IMR-90 (cell line): ENCODE results near the gene B3GAT3. TPM values are rescaled to one million over a fixed set of nuclear protein-coding genes. Genes with fewer than 3 reads are reported as not detected.

Experiments used
- ATAC-seq: fragments of 200-7000 bp; cut with Tn5 transposase; 2 replicates; pipeline ENCODE4 v1.9.1; 2020; ENCODE audit warnings: low read depth, mild to moderate bottlenecking, moderate library complexity
- BruUV-seq: library from RNA; stranded (reverse); fragments of 400-500 nt; replicated peaks from 2 replicates; lab custom pipeline; 2021; lab: Mats Ljungman, UMichigan
- CTCF ChIA-PET: fragments of 300-600 bp; formaldehyde crosslinking; extraction: SDS; loops from one replicate; lab custom pipeline; 2021; ENCODE audit warnings: antibody characterized with exemption; lab: Yijun Ruan, JAX
- POLR2A ChIA-PET: fragments of 300-600 bp; sonication (Branson Sonifier 250); formaldehyde crosslinking; loops from one replicate; lab custom pipeline; 2022; ENCODE audit warnings: antibody characterized with exemption; ENCODE audit not compliant: unreplicated experiment; lab: Charles Lee
- DNase-seq: peaks from one replicate; pipeline ENCODE4 v3.0.0; 2013
- H2AFZ ChIP-seq: replicated peaks from 2 replicates; pipeline ENCODE3; 2013; ENCODE audit warnings: low read length, mild to moderate bottlenecking; ENCODE audit not compliant: poor library complexity
- H2AK5ac ChIP-seq: 2 replicates; pipeline ENCODE4 v1.6.1; 2013; ENCODE audit warnings: low read depth, low read length, inconsistent platforms
- H2AK9ac ChIP-seq: replicated peaks from 2 replicates; pipeline ENCODE3; 2013; ENCODE audit warnings: mild to moderate bottlenecking, low read depth, low read length, moderate library complexity; ENCODE audit not compliant: poor library complexity
- H2BK120ac ChIP-seq: 2 replicates; pipeline ENCODE4 v1.6.1; 2013; ENCODE audit warnings: low read depth, low read length, inconsistent platforms
- H2BK15ac ChIP-seq: 3 replicates; pipeline ENCODE4 v1.6.1; 2013; ENCODE audit warnings: low read depth, low read length, inconsistent platforms
- H2BK20ac ChIP-seq: 2 replicates; pipeline ENCODE4 v1.6.1; 2013; ENCODE audit warnings: low read depth, mild to moderate bottlenecking, inconsistent platforms, low read length, moderate library complexity
- H2BK5ac ChIP-seq: 2 replicates; pipeline ENCODE4 v1.6.1; 2013; ENCODE audit warnings: mild to moderate bottlenecking, low read depth, low read length, inconsistent platforms; ENCODE audit not compliant: poor library complexity, severe bottlenecking
- H3K14ac ChIP-seq: replicated peaks from 2 replicates; pipeline ENCODE4 v1.6.1; 2013; ENCODE audit warnings: low read depth, low read length, inconsistent platforms
- H3K18ac ChIP-seq: 2 replicates; pipeline ENCODE4 v1.6.1; 2013; ENCODE audit warnings: low read depth, low read length, control low read depth
- H3K23ac ChIP-seq: 2 replicates; pipeline ENCODE4 v1.6.1; 2013; ENCODE audit warnings: low read depth, low read length, inconsistent platforms
- H3K27ac ChIP-seq: 2 replicates; pipeline ENCODE4 v1.5.1; 2013; ENCODE audit warnings: mild to moderate bottlenecking, control low read depth, low read length; ENCODE audit not compliant: insufficient read depth
- H3K27me3 ChIP-seq: 2 replicates; pipeline ENCODE4 v1.6.1; 2013; ENCODE audit warnings: low read length; ENCODE audit not compliant: control insufficient read depth, insufficient read depth
- H3K36me3 ChIP-seq: 2 replicates; pipeline ENCODE4 v1.6.1; 2013; ENCODE audit warnings: low read length, mixed read lengths; ENCODE audit not compliant: control insufficient read depth, insufficient read depth
- H3K4ac ChIP-seq: 2 replicates; pipeline ENCODE4 v1.6.1; 2013; ENCODE audit warnings: low read depth, low read length, inconsistent platforms
- H3K4me1 ChIP-seq: 2 replicates; pipeline ENCODE4 v1.6.1; 2013; ENCODE audit warnings: low read length, mixed read lengths; ENCODE audit not compliant: control insufficient read depth, insufficient read depth
- H3K4me2 ChIP-seq: 2 replicates; pipeline ENCODE4 v1.6.1; 2013; ENCODE audit warnings: low read depth, mild to moderate bottlenecking, control low read depth, low read length, moderate library complexity
- H3K4me3 ChIP-seq: 2 replicates; pipeline ENCODE4 v1.5.1; 2013; ENCODE audit warnings: low read depth, mild to moderate bottlenecking, control low read depth, low read length, moderate library complexity; ENCODE audit not compliant: insufficient read depth
- H3K56ac ChIP-seq: 2 replicates; pipeline ENCODE4 v1.6.1; 2013; ENCODE audit warnings: low read length, inconsistent platforms; ENCODE audit not compliant: insufficient read depth; ENCODE audit errors: extremely low read depth
- H3K79me1 ChIP-seq, 2 experiments: 2 replicates each; pipeline ENCODE4 v1.6.1; 2013; ENCODE audit warnings: low read length in 2 of 2, inconsistent platforms in 1 of 2, low read depth in 1 of 2
- H3K9ac ChIP-seq: 2 replicates; pipeline ENCODE4 v1.6.1; 2013; ENCODE audit warnings: low read depth, low read length, control low read depth
- H3K9me1 ChIP-seq: 2 replicates; pipeline ENCODE4 v1.6.1; 2013; ENCODE audit warnings: low read length, inconsistent platforms; ENCODE audit not compliant: insufficient read depth
- H3K9me3 ChIP-seq: 2 replicates; pipeline ENCODE4 v1.6.1; 2013; ENCODE audit warnings: low read length; ENCODE audit not compliant: control insufficient read depth, insufficient read depth
- H4K20me1 ChIP-seq: 2 replicates; pipeline ENCODE4 v1.6.1; 2013; ENCODE audit warnings: low read length, inconsistent platforms; ENCODE audit not compliant: insufficient read depth
- H4K5ac ChIP-seq: 2 replicates; pipeline ENCODE4 v1.6.1; 2013; ENCODE audit warnings: mild to moderate bottlenecking, low read depth, low read length, control low read depth
- H4K8ac ChIP-seq, 2 experiments: 2 replicates each; pipeline ENCODE4 v1.6.1; 2013; ENCODE audit warnings: low read depth in 2 of 2, low read length in 2 of 2, control low read depth in 1 of 2, inconsistent platforms in 1 of 2
- H4K91ac ChIP-seq: 2 replicates; pipeline ENCODE4 v1.6.1; 2013; ENCODE audit warnings: low read depth, low read length, inconsistent platforms; ENCODE audit not compliant: insufficient read depth
- BHLHE40 ChIP-seq: fragments of 150-350 bp; IDR thresholded peaks from 2 replicates; pipeline ENCODE4 v1.6.1; 2016; ENCODE audit warnings: mild to moderate bottlenecking, low read depth, low read length
- MAFK ChIP-seq: IDR thresholded peaks from 2 replicates; pipeline ENCODE4 v1.6.1; 2012; ENCODE audit warnings: low read depth, low read length, improper control_type of control experiment
- MAZ ChIP-seq: IDR thresholded peaks from 2 replicates; pipeline ENCODE4 v1.6.1; 2012; ENCODE audit warnings: low read depth, mild to moderate bottlenecking, low read length, improper control_type of control experiment, moderate library complexity, borderline replicate concordance
- MXI1 ChIP-seq: IDR thresholded peaks from 2 replicates; pipeline ENCODE4 v1.6.1; 2012; ENCODE audit warnings: low read depth, mild to moderate bottlenecking, low read length, moderate library complexity, borderline replicate concordance
- NFE2L2 ChIP-seq: fragments of 150-350 bp; IDR thresholded peaks from 2 replicates; pipeline ENCODE4 v1.6.1; 2016; ENCODE audit warnings: low read depth, mild to moderate bottlenecking, low read length
- POLR2A ChIP-seq: IDR thresholded peaks from 2 replicates; pipeline ENCODE4 v1.6.1; 2012; ENCODE audit warnings: mild to moderate bottlenecking, low read depth, low read length
- RCOR1 ChIP-seq: IDR thresholded peaks from 2 replicates; pipeline ENCODE4 v1.6.1; 2012; ENCODE audit warnings: mild to moderate bottlenecking, low read length, improper control_type of control experiment; ENCODE audit not compliant: insufficient replicate concordance
- RFX5 ChIP-seq: IDR thresholded peaks from 2 replicates; pipeline ENCODE4 v1.8.0; 2012; ENCODE audit warnings: low read depth, mild to moderate bottlenecking, low read length, moderate library complexity
- whole genome bisulfite sequencing, 2 experiments: methylation state at CpG; one replicate each; pipeline versions ENCODE4 v1.1.5 to v1.1.7; 2013; ENCODE audit warnings: missing lambda C conversion rate in 2 of 2; ENCODE audit not compliant: insufficient read length in 1 of 2; ENCODE audit errors: extremely low coverage in 2 of 2; 5-methylcytosine and 5-hydroxymethylcytosine counted together
- dilution Hi-C: fragments of 300-500 bp; cut with HindIII; formaldehyde crosslinking; loops from one replicate; pipeline ENCODE4 v1.14.3; 2018; ENCODE audit warnings: low sequenced_read_pairs; ENCODE audit not compliant: unreplicated experiment
- in situ Hi-C: fragments of 300-500 bp; cut with MboI; formaldehyde crosslinking; loops from 3 replicates; pipeline ENCODE4 v1.14.3; 2019; ENCODE audit warnings: low sequenced_read_pairs, inconsistent platforms, mixed read lengths
- intact Hi-C: fragments of 100-400 bp; cut with micrococcal nuclease; formaldehyde crosslinking; loops from 2 replicates; pipeline ENCODE4 v1.10.0; 2022
- polyA plus RNA-seq, 3 experiments: library from polyadenylated mRNA; depleted of rRNA; stranded (reverse); fragments of >200 nt; gene quantifications; 2 replicates each; pipeline ENCODE4 v1.2.3, GENCODE V29; 2012; ENCODE audit warnings: low replicate concordance in 1 of 3
- total RNA-seq: library from RNA; depleted of rRNA; stranded (reverse); fragments of >200 nt; gene quantifications from 2 replicates; pipeline ENCODE4 v1.2.3, GENCODE V29; 2012
- TF ChIP-seq, protein P1 (sequence below): conservative IDR thresholded peaks from 2 replicates; pipeline ENCODE4 v1.5.1; 2012; ENCODE audit warnings: mild to moderate bottlenecking, low read depth, low read length, improper control_type of control experiment

B3GAT3 gene
- total and polyA plus RNA-seq, 2 of the 4 experiments (the other 2 are of a cell fraction), result 10.4 to 38.4 TPM

DNA sequence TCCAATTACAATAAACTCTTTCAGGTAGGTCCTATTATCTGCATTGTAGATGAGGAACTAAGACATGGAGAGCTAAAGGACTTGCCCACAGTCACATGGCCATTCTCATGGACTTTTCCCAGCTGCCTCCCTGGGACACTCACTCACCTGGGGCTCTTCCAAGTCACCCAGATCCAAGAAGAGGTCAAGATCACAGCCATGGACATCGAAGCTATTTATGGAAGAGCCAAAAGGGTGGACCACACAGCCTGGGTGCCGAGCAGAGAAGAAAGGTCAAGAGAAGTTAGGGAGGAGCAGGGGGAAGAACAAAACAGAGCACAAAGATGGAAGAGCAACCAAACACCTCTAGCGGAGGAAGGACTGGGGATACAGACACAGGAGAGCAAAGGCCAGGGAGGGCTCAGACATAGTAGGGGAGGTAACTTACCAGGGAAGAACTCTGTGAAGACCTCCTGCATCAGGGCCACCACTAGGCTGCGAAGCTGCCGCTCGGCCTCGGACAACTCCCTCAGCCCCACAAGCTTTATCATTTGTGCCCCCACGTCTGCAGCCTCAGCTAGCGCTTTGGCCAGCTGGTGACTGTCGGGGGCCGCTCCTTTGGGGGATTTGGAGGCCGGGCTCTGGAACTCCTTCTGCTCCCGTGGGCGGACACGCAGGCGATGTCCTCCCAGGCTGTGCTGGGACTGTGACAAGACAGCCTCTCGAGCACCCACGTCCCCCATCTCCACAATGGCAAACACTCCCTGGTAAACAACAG is 40.6 kb downstream of the B3GAT3 start:
- H3K27me3 ChIP-seq, result no peaks in the 10 kb centered on the region
- no peak for ATAC-seq
- 93% methylated on average over 6 of the region's 18 CpGs; no CpG with 5 or more reads in 1 of the 2 experiments for WGBS, 2 experiments

More for the DNA sequence above, 40.6 kb downstream of the B3GAT3 start:
- Histone ChIP-seq H3K36me3 (peaks cover 37% of the 10 kb centered on the region), H3K14ac (no peak overlapping the region), H3K4me2 (no peak overlapping the region), H4K8ac (no peak overlapping the region), H2AK5ac (no peak overlapping the region), H3K9me3 (no peaks in the 10 kb centered on the region), H3K23ac (no peak overlapping the region), H2AK9ac (no peak overlapping the region), H3K4me3 (no peak overlapping the region), H2AFZ (no peak overlapping the region), H2BK20ac (no peak overlapping the region), H3K79me1 (peaks cover 4 to 35% of the 10 kb centered on the region in 2 experiments; a peak in 3 of 4 replicates), H2BK120ac (no peak overlapping the region), H3K18ac (no peak overlapping the region), H4K20me1 (no peaks in the 10 kb centered on the region), H3K9ac (no peak overlapping the region), H3K4ac (no peak overlapping the region), H3K27ac (no peak overlapping the region), H3K9me1 (0 out of 2 replicates have a peak, but pooled peaks cover 3% of the 10 kb centered on the region), H3K4me1 (no peaks in the 10 kb centered on the region), H2BK5ac (no peak overlapping the region), H4K5ac (no peak overlapping the region), H2BK15ac (no peak overlapping the region), H3K56ac (no peak overlapping the region), H4K91ac (no peak overlapping the region)
- intact Hi-C loops (no loop called here), dilution Hi-C loops (no loop called here), in situ Hi-C loops (no loop called here)
- no peak for DNase-seq
- no peak for TF ChIP-seq POLR2A
- TF ChIP-seq BHLHE40, result no peak
- TF ChIP-seq MAFK, result no peak
- no peak for TF ChIP-seq MAZ
- TF ChIP-seq MXI1, result no peak
- TF ChIP-seq, protein P1, sequence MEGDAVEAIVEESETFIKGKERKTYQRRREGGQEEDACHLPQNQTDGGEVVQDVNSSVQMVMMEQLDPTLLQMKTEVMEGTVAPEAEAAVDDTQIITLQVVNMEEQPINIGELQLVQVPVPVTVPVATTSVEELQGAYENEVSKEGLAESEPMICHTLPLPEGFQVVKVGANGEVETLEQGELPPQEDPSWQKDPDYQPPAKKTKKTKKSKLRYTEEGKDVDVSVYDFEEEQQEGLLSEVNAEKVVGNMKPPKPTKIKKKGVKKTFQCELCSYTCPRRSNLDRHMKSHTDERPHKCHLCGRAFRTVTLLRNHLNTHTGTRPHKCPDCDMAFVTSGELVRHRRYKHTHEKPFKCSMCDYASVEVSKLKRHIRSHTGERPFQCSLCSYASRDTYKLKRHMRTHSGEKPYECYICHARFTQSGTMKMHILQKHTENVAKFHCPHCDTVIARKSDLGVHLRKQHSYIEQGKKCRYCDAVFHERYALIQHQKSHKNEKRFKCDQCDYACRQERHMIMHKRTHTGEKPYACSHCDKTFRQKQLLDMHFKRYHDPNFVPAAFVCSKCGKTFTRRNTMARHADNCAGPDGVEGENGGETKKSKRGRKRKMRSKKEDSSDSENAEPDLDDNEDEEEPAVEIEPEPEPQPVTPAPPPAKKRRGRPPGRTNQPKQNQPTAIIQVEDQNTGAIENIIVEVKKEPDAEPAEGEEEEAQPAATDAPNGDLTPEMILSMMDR, result no peak
- no peak for TF ChIP-seq RCOR1
- no peak for TF ChIP-seq RFX5
- TF ChIP-seq NFE2L2, result no peak
- POLR2A ChIA-PET, result no interaction called here
- BruUV-seq, result no TSS peak
- CTCF ChIA-PET, result no interaction called here
